Pancreas (tissue), 10 donors: ENCODE results near the gene PIM3. TPM values are rescaled to one million over a fixed set of nuclear protein-coding genes. Genes with fewer than 3 reads are reported as not detected.
A peak's percentile ranks its signal among the peaks of the same experiment; 100 is the strongest.

ENCODE experiments used
- ATAC-seq, 4 donors: fragments of 200-7000 bp; cut with Tn5 transposase; one replicate each; pipeline versions ENCODE4 v1.8.0 to v1.9.1; 2020; ENCODE audit warnings: mild to moderate bottlenecking in 4 of 4, moderate library complexity in 4 of 4
- DNase-seq, 6 donors: peaks; one replicate each; pipeline ENCODE4 v3.0.0-alpha.2; 2020
- FAIRE-seq: peaks from 2 replicates; lab custom pipeline; 2012; peaks lifted over from hg19 to GRCh38; lab: Jason Lieb, UNC
- H3K27ac ChIP-seq, 4 donors: fragments of 200-600 bp; sonication (generic); 1 replicate in 3 of 4; 2 replicates in 1 of 4; pipeline versions ENCODE4 v1.5.0 to v1.8.0; 2020
- H3K27me3 ChIP-seq, 4 donors: fragments of 200-600 bp; one replicate each; pipeline ENCODE4 v1.8.0; 2021
- H3K36me3 ChIP-seq, 3 donors: fragments of 200-600 bp; sonication (generic) in 1 of 3; one replicate each; pipeline versions ENCODE4 v1.5.0 to v1.8.0; 2020 to 2021
- H3K4me1 ChIP-seq, 3 donors: fragments of 200-600 bp; one replicate each; pipeline ENCODE4 v1.8.0; 2021
- H3K4me3 ChIP-seq, 4 donors: fragments of 200-600 bp; sonication (generic) in 2 of 4; one replicate each; pipeline versions ENCODE4 v1.5.0 to v1.8.0; 2020 to 2021
- H3K9me3 ChIP-seq, 4 donors: fragments of 200-600 bp; one replicate each; pipeline ENCODE4 v1.8.0; 2021
- WGBS, 2 donors: extraction: QIAGEN DNeasy Blood & Tissue Kit; methylation state at CpG; one replicate each; pipeline ENCODE4 v1.1.7; 2013; 5-methylcytosine and 5-hydroxymethylcytosine counted together
- intact Hi-C, 3 donors: fragments of 100-400 bp; cut with DNase I; formaldehyde crosslinking; loops; one replicate each; pipeline versions ENCODE4 v1.11.1 to v1.14.2; 2022
- polyA plus RNA-seq, 2 donors: library from polyadenylated mRNA; stranded (reverse); fragments of 200-250 nt; gene quantifications; one replicate each; pipeline ENCODE4 v1.2.3, GENCODE V29; 2013
- total RNA-seq, 6 donors: library from RNA; stranded (reverse); fragmentation: NEBNext Ultra II Directional in 4 of 6; extraction: Animal tissue kit (Norgen Biotek cat#: 25700) in 4 of 6; gene quantifications; one replicate each; pipeline versions ENCODE4 v1.2.1 to v1.2.4, GENCODE V29; 2021 to 2023
- TF ChIP-seq, protein P1 (sequence below), 4 donors: fragments of 200-600 bp; sonication (generic) in 3 of 4; IDR thresholded peaks; one replicate each; pipeline versions ENCODE4 v1.5.0 to v1.8.0; 2021; ENCODE audit warnings: antibody characterized with exemption in 4 of 4
- donor health status: healthy with polysubstance abuse.
- donor health status: DM: no; HTN: no; CAD: no; lungs with moderate emphysema.
- donor health status: DM: no; HTN: no; CAD: no.
- donor health status: control.
- donor health status: control.
- donor health status: Bipolar disorder and iron deficiency.
- donor health status: DM: yes; HTN: yes; CAD: no.
- donor health status: DM: no; HTN: no; CAD: no.
- donor health status: DM: no; HTN: no; CAD: no.
- donor health status: DM: yes; HTN: yes; CAD: no.

PIM3 gene
- 10 to 100 TPM; 25.8 to 90.1 (median 33.1) TPM for total RNA-seq
- polyA plus RNA-seq, result 10 to 100 TPM; 55.3 to 82.7 TPM

DNA sequence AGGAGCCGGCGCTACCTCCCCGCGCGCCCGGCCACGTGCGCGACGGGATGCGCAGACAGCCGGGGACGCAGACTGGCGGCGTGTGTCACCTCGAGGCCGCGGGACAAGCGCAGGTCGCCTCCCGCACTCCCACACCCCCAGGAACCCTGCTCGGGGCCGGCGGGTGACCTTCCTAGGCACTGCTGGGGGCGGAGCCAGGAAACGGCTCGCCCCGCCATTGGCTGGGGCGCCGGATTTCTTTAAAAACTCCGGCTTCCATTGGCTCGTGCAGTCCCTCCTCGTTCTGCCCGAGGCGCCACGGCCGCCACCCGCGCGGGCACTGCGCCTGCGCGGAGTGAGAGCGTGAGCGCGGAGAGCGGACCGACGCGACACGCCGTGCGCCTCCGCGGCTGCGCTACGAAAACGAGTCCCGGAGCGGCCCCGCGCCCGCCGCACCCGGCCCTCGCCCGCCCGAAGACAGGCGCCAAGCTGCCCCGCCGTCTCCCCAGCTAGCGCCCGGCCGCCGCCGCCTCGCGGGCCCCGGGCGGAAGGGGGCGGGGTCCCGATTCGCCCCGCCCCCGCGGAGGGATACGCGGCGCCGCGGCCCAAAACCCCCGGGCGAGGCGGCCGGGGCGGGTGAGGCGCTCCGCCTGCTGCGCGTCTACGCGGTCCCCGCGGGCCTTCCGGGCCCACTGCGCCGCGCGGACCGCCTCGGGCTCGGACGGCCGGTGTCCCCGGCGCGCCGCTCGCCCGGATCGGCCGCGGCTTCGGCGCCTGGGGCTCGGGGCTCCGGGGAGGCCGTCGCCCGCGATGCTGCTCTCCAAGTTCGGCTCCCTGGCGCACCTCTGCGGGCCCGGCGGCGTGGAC, at the start of gene PIM3:
Gene PIM3 (plus strand): TSS at position 614 of the 846 bp plus-strand sequence. CDS start 176 bp downstream, at position 790.
- Histone ChIP-seq H3K27me3 (no peaks in the 10 kb centered on the region), H3K4me3 (peak within 1 kb of the TSS; percentile 91 to 98 (median 95)), H3K36me3 (peaks cover 0 to 19% (median 17%) of the 10 kb centered on the region in 3 donors), H3K4me1 (peaks cover 19 to 41% (median 23%) of the 10 kb centered on the region in 3 donors), H3K9me3 (no peaks in the 10 kb centered on the region), H3K27ac (peak within 1 kb of the TSS; percentile 87 to 95 (median 91))
- intact Hi-C loops, result no loop called here
- FAIRE-seq (peak; percentile 13), ATAC-seq (peak; percentile 75 to 83 (median 80)), DNase-seq (peak; percentile 93 to 98 (median 96))
- TF ChIP-seq, protein P1, sequence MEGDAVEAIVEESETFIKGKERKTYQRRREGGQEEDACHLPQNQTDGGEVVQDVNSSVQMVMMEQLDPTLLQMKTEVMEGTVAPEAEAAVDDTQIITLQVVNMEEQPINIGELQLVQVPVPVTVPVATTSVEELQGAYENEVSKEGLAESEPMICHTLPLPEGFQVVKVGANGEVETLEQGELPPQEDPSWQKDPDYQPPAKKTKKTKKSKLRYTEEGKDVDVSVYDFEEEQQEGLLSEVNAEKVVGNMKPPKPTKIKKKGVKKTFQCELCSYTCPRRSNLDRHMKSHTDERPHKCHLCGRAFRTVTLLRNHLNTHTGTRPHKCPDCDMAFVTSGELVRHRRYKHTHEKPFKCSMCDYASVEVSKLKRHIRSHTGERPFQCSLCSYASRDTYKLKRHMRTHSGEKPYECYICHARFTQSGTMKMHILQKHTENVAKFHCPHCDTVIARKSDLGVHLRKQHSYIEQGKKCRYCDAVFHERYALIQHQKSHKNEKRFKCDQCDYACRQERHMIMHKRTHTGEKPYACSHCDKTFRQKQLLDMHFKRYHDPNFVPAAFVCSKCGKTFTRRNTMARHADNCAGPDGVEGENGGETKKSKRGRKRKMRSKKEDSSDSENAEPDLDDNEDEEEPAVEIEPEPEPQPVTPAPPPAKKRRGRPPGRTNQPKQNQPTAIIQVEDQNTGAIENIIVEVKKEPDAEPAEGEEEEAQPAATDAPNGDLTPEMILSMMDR (IDR thresholded peaks at IDR 0.05), result no peak
- 0 to 1% methylated on average over 73 to 137 of the region's 137 CpGs for WGBS, 2 donors

DNA sequence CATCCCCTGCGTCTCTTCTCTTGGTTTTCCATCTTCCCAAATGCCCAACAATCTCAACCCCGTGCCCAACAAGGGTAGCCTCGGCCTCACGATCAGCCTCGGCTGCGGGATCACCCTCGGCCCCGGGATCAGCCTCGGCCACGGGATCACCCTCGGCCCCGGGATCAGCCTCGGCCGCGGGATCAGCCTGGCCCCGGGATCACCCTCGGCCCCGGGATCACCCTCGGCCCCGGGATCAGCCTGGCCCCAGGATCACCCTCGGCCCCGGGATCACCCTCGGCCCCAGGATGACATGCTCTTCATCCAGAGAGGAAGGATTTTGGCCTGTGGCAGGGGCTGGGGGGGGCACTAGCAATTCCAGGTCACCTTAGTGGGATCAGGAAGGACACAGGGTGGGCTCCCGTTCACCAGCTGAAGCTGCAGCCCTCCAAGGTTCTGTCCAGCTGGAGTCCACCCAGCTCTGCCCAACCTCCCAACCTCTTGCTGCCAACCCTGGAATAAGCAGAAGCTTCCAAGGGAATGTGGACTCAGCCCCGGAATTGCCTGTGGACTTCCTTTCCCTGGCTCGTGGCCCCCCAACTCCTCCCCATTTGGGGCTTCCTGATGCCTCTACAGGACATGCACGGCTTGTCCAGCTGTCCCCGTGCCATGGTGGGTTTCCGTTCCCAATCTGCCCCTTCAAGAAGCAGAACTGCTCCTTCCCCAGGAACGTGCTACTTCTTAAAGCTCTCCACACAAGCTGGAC, 48.5 kb upstream of the PIM3 start:
- intact Hi-C loops, result loop anchor here in 1 of 3 donors (10.0 kb wide), 1 partner anchor 47 kb away; no protein-coding TSS in a partner anchor
- Histone ChIP-seq H3K27ac (no peak overlapping the region), H3K36me3 (peaks cover 0 to 15% (median 6%) of the 10 kb centered on the region in 3 donors), H3K4me1 (peaks cover 0 to 1% (median under 1%) of the 10 kb centered on the region in 3 donors), H3K4me3 (no peak overlapping the region), H3K27me3 (no peaks in the 10 kb centered on the region), H3K9me3 (no peaks in the 10 kb centered on the region)
- ATAC-seq, result no peak
- 94% methylated on average over 30 of the region's 30 CpGs for WGBS, 2 donors
- TF ChIP-seq, protein P1 (IDR thresholded peaks at IDR 0.05), result no peak
- peak in 2 of 6 donors; percentile 29 to 37 for DNase-seq
- no peak for FAIRE-seq

DNA sequence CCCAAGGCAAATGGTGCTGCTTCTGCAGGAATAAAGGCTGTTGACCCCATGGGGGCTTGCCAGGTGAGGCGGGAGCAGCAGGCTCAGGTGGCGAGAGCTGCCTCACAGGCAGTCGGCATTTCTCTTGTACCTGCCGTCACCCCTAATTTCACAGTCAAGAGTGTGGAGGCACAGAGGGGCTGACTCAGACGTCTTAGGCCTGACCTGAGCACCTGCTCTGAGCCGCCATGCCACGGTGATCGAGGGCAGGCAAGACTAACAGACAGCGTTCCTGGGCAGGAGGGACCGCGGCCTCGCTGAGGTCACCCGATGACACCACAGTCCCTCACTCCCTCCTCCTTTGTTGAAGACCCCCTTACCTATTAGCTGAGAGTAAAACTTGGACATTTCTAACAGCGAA, 47.5 kb upstream of the PIM3 start:
- intact Hi-C loops, result loop anchor here in 1 of 3 donors (10.0 kb wide), 1 partner anchor 48 kb away; no protein-coding TSS in a partner anchor
- peak in 1 of 6 donors; percentile 45 for DNase-seq

DNA sequence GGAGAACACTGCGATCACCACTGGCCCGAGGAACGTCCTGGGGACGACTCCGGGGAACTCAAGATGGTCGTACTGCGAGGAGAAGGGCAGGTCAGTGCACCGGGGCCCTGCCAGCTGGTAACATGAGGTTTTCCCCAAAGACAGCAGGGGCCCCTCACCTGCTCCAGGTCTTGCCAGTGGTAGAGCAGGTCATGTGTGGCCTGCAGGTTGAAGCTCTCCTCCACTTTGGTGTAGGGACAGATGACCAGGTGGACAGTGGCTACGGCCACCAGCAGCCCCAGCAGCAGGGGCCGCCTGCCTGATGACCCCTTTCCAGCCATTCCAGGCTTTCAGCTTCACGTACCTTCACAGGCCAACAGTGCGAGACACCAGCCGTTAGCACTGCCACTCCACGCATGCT, 47.1 kb upstream of the PIM3 start:
- Histone ChIP-seq H3K27ac (no peak overlapping the region), H3K4me3 (no peak overlapping the region), H3K4me1 (peaks cover 0 to 4% (median 4%) of the 10 kb centered on the region in 3 donors), H3K36me3 (peaks cover 0 to 15% (median 3%) of the 10 kb centered on the region in 3 donors), H3K27me3 (no peaks in the 10 kb centered on the region), H3K9me3 (no peaks in the 10 kb centered on the region)
- intact Hi-C loops, result loop anchor here in 1 of 3 donors (10.0 kb wide), 1 partner anchor 49 kb away; no protein-coding TSS in a partner anchor
- ATAC-seq, result no peak
- TF ChIP-seq, protein P1 (IDR thresholded peaks at IDR 0.05), result no peak
- peak in 2 of 6 donors; percentile 20 to 37 for DNase-seq
- no peak for FAIRE-seq
- WGBS, 2 donors, result 95 to 99% methylated on average over 14 of the region's 14 CpGs

More for the DNA sequence above, 47.5 kb upstream of the PIM3 start:
- FAIRE-seq (no peak), ATAC-seq (no peak)
- Histone ChIP-seq H3K9me3 (no peaks in the 10 kb centered on the region), H3K4me1 (peaks cover 0 to 4% (median 4%) of the 10 kb centered on the region in 3 donors), H3K36me3 (peaks cover 0 to 15% (median 3%) of the 10 kb centered on the region in 3 donors), H3K27ac (no peak overlapping the region), H3K4me3 (no peak overlapping the region), H3K27me3 (no peaks in the 10 kb centered on the region)
- TF ChIP-seq, protein P1 (IDR thresholded peaks at IDR 0.05), result no peak
- 94 to 97% methylated on average over 14 of the region's 14 CpGs for WGBS, 2 donors
